Measurements from ENCODE around the gene PSMD6. TPM values are rescaled to one million over a fixed set of nuclear protein-coding genes. Genes with fewer than 3 reads are reported as not detected.

The PSMD6 gene
- total RNA-seq, 1 donor from 2014 or later = 65.0 TPM

DNA sequence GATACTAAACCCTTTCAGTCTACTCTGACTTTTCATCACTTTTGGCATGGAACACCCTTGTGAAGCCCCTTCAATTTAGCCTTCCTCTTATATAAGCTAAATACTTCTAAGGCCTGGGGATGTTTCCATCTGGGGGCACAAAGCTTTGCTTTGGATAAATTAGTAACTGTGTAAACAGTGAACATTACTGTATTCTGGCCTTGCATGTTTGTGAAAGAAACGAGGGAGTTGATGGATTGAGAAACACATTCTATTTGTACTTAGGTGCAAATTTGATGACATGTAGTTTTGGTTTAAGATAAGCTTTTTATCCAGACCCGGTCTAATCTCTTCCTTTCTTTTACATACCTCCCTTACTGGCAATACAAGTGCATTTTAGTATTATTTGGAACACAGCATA is 19.7 kb downstream of the PSMD6 start:
- peaks cover 41% of the 10 kb centered on the region for H3K4me1 Mint-ChIP-seq (ENCODE audit: low read depth)
- H3K36me3 Mint-ChIP-seq (ENCODE audit: low read depth) = peaks cover 8% of the 10 kb centered on the region
- no peak for DNase-seq (ENCODE audit: low spot score)
- no peaks in the 10 kb centered on the region for H3K9me3 Mint-ChIP-seq (ENCODE audit: low read depth)
- TF ChIP-seq, protein P1, sequence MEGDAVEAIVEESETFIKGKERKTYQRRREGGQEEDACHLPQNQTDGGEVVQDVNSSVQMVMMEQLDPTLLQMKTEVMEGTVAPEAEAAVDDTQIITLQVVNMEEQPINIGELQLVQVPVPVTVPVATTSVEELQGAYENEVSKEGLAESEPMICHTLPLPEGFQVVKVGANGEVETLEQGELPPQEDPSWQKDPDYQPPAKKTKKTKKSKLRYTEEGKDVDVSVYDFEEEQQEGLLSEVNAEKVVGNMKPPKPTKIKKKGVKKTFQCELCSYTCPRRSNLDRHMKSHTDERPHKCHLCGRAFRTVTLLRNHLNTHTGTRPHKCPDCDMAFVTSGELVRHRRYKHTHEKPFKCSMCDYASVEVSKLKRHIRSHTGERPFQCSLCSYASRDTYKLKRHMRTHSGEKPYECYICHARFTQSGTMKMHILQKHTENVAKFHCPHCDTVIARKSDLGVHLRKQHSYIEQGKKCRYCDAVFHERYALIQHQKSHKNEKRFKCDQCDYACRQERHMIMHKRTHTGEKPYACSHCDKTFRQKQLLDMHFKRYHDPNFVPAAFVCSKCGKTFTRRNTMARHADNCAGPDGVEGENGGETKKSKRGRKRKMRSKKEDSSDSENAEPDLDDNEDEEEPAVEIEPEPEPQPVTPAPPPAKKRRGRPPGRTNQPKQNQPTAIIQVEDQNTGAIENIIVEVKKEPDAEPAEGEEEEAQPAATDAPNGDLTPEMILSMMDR (IDR thresholded peaks at IDR 0.05) = no peak
- no peak overlapping the region for H3K27ac Mint-ChIP-seq (ENCODE audit: unreplicated experiment)
- no peak overlapping the region for H3K4me3 Mint-ChIP-seq (ENCODE audit: unreplicated experiment)
- no peaks in the 10 kb centered on the region for H3K27me3 Mint-ChIP-seq (ENCODE audit: low read depth)

DNA sequence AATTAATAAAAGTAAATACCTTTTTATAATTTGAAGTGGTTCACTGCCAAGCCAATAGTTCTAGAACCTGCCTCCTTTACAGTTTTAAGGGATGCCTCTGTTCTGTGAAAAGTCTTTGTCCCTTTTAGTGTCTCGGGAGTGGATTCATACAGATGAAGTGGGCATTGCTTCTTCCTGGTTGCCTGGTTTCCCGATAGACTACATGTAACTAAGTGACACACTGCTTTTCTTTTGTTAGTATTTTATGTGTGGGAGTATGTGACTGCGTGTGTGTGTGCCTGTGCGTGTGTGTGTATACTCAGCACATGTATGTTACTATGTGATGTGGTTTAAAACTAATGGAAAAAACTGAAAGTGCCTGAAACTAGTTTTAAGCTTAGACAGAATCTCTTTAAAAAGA is 21.1 kb downstream of the PSMD6 start:
- peaks cover 10% of the 10 kb centered on the region for H3K36me3 Mint-ChIP-seq (ENCODE audit: low read depth)
- TF ChIP-seq, protein P1 (IDR thresholded peaks at IDR 0.05) = no peak
- no peak for DNase-seq (ENCODE audit: low spot score)
- no peak overlapping the region for H3K4me3 Mint-ChIP-seq (ENCODE audit: unreplicated experiment)
- no peaks in the 10 kb centered on the region for H3K9me3 Mint-ChIP-seq (ENCODE audit: low read depth)
- H3K27me3 Mint-ChIP-seq (ENCODE audit: low read depth) = no peaks in the 10 kb centered on the region
- H3K4me1 Mint-ChIP-seq (ENCODE audit: low read depth) = peaks cover 30% of the 10 kb centered on the region
- H3K27ac Mint-ChIP-seq (ENCODE audit: unreplicated experiment) = no peak overlapping the region

DNA sequence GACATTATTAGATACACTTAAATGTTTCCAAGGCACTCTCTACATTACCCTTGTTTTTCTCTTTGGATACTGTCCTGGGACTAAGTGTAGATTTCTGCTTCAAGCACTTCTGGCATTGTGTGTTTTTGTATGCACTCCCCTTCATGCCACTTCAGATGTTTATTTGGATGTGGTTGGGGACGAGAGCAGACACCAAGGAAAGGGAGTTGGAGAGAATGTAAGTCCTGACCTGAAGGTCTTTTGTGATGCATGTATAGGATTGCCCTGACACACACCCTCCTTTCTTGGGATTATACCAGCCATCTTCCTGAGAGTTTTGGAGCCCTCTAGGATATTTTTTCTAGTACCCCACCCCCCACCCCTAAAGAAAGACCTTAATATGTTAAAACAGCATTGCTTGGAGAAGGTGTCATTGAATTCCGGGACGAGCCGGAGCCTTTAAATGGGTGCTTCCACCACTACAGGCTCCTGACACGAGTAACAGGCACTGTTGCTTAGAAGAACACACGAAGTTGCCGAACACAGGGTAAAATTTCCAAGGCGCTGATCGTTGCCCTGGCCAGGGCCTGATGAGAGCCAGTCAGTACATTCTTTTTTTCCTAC is 22.7 kb downstream of the PSMD6 start:
- H3K4me1 Mint-ChIP-seq (ENCODE audit: low read depth) = peaks cover 30% of the 10 kb centered on the region
- no peaks in the 10 kb centered on the region for H3K27me3 Mint-ChIP-seq (ENCODE audit: low read depth)
- no peak overlapping the region for H3K4me3 Mint-ChIP-seq (ENCODE audit: unreplicated experiment)
- H3K9me3 Mint-ChIP-seq (ENCODE audit: low read depth) = no peaks in the 10 kb centered on the region
- H3K36me3 Mint-ChIP-seq (ENCODE audit: low read depth) = peaks cover 23% of the 10 kb centered on the region
- TF ChIP-seq, protein P1 (IDR thresholded peaks at IDR 0.05) = no peak
- DNase-seq (ENCODE audit: low spot score) = no peak
- no peak overlapping the region for H3K27ac Mint-ChIP-seq (ENCODE audit: unreplicated experiment)

DNA sequence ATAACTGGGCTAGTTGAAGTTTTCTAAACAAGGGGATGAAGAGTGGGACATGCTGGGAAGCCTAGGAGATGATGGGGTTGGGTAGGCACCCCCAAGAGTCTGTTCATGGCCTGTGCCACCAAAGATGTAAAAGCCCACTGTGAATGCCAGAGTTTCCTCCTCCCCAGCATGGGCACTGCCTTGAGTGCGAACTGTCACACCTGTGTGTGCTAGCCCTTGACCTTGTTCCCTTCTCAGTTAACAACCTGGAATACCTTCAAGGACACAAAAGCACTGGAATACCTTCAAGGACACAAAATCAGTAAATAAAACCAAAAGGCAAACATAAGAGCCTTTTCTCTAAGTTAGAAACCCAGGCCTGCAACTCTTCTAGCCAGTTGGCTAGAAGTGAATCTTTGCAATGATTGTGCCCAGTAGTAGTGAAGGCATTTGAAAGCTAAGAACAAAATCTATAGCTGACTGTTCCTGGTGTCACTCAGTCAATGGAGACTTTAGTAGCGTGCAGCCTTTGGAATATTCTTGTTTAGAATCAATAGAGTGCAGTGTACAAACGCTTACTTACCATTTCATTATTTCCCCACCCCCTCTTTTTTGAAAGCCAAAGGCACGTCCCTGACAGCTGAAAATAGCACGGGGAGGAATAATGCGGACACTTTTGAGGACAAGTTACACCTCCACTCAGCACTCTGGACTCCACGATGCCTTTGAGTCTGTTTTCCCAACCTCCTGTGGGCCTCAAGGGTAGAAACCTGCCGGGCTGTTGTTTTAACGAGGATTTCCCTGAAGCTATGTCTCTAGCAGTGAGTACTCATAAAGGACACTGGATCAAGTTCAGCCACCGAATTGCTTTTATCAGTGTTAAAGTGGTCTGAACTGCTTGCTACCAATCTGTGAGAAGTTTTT is 24.2 kb downstream of the PSMD6 start:
- no peak overlapping the region for H3K27ac Mint-ChIP-seq (ENCODE audit: unreplicated experiment)
- peaks cover 29% of the 10 kb centered on the region for H3K36me3 Mint-ChIP-seq (ENCODE audit: low read depth)
- DNase-seq (ENCODE audit: low spot score) = no peak
- TF ChIP-seq, protein P1 (IDR thresholded peaks at IDR 0.05) = no peak
- peaks cover 30% of the 10 kb centered on the region for H3K4me1 Mint-ChIP-seq (ENCODE audit: low read depth)
- H3K27me3 Mint-ChIP-seq (ENCODE audit: low read depth) = no peaks in the 10 kb centered on the region
- no peaks in the 10 kb centered on the region for H3K9me3 Mint-ChIP-seq (ENCODE audit: low read depth)
- no peak overlapping the region for H3K4me3 Mint-ChIP-seq (ENCODE audit: unreplicated experiment)

DNA sequence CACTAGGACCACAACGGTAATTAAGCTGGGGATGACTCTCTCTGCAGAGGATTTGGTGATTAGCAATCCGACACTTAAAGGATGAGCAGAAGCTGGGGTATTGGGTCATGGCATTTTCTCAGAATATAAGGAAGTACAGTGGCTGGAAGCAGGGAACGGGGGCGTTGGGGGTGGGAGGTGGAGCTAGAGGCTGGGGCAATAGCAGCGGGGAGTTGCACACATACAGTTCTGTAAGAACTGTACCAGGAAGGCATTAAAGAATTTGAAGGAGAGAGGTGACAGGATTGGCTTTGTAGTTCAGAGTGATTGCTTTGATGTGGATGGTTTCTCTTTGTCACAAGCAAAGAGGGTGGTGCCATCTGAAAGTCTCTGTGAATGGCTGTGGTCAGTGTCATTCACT is 28.2 kb downstream of the PSMD6 start:
- Mint-ChIP-seq H3K36me3 (ENCODE audit: low read depth) (peaks cover 35% of the 10 kb centered on the region), H3K4me1 (ENCODE audit: low read depth) (peaks cover 12% of the 10 kb centered on the region), H3K27ac (ENCODE audit: unreplicated experiment) (no peak overlapping the region)

More for the DNA sequence above, 28.2 kb downstream of the PSMD6 start:
- no peak for DNase-seq (ENCODE audit: low spot score)
- Mint-ChIP-seq H3K4me3 (ENCODE audit: unreplicated experiment) (no peak overlapping the region), H3K9me3 (ENCODE audit: low read depth) (no peaks in the 10 kb centered on the region), H3K27me3 (ENCODE audit: low read depth) (no peaks in the 10 kb centered on the region)
- TF ChIP-seq, protein P1 (IDR thresholded peaks at IDR 0.05) = no peak

All from chondrocyte (in vitro differentiated cells).